Measurements from ENCODE around the gene QRFP.

DNA sequence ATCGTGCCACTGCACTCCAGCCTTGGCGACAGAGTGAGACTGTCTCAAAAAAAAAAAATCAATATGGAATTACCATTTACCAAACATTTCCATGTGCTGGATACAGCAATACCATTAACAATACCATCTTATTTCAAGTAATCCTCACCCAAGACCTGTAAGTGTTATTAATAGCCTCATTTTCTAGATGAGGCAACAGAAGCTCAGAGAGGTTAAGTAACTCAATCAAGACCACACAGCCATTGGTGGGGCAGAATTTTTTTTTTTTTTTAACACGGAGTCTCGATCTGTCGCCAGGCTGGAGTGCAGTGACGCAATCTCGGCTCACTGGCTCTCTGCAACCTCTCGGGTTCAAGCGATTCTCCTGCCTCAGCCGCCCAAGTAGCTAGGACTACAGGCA is 46.1 kb upstream of the QRFP start:
- TF ChIP-seq, protein P1, sequence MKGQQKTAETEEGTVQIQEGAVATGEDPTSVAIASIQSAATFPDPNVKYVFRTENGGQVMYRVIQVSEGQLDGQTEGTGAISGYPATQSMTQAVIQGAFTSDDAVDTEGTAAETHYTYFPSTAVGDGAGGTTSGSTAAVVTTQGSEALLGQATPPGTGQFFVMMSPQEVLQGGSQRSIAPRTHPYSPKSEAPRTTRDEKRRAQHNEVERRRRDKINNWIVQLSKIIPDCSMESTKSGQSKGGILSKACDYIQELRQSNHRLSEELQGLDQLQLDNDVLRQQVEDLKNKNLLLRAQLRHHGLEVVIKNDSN (IDR thresholded peaks at IDR 0.05), result no peak
- TF ChIP-seq, protein P2, sequence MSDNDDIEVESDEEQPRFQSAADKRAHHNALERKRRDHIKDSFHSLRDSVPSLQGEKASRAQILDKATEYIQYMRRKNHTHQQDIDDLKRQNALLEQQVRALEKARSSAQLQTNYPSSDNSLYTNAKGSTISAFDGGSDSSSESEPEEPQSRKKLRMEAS (IDR thresholded peaks at IDR 0.05), result no peak
- TF ChIP-seq YY1 (IDR thresholded peaks at IDR 0.05; ENCODE audit: low read depth) (no peak), TCF12 (IDR thresholded peaks at IDR 0.05; ENCODE audit: low read depth) (no peak), CEBPB (IDR thresholded peaks at IDR 0.05) (no peak), RAD21 (IDR thresholded peaks at IDR 0.05; ENCODE audit: low read depth) (no peak), NFIC (IDR thresholded peaks at IDR 0.05) (no peak), EP300 (IDR thresholded peaks at IDR 0.05; ENCODE audit: borderline replicate concordance) (no peak), TAF1 (IDR thresholded peaks at IDR 0.05; ENCODE audit: low read depth) (no peak), FOXM1 (IDR thresholded peaks at IDR 0.05; ENCODE audit: borderline replicate concordance, low read depth) (no peak), TEAD4 (IDR thresholded peaks at IDR 0.05) (no peak)
- TF ChIP-seq, protein P3, sequence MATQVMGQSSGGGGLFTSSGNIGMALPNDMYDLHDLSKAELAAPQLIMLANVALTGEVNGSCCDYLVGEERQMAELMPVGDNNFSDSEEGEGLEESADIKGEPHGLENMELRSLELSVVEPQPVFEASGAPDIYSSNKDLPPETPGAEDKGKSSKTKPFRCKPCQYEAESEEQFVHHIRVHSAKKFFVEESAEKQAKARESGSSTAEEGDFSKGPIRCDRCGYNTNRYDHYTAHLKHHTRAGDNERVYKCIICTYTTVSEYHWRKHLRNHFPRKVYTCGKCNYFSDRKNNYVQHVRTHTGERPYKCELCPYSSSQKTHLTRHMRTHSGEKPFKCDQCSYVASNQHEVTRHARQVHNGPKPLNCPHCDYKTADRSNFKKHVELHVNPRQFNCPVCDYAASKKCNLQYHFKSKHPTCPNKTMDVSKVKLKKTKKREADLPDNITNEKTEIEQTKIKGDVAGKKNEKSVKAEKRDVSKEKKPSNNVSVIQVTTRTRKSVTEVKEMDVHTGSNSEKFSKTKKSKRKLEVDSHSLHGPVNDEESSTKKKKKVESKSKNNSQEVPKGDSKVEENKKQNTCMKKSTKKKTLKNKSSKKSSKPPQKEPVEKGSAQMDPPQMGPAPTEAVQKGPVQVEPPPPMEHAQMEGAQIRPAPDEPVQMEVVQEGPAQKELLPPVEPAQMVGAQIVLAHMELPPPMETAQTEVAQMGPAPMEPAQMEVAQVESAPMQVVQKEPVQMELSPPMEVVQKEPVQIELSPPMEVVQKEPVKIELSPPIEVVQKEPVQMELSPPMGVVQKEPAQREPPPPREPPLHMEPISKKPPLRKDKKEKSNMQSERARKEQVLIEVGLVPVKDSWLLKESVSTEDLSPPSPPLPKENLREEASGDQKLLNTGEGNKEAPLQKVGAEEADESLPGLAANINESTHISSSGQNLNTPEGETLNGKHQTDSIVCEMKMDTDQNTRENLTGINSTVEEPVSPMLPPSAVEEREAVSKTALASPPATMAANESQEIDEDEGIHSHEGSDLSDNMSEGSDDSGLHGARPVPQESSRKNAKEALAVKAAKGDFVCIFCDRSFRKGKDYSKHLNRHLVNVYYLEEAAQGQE (IDR thresholded peaks at IDR 0.05; ENCODE audit: low read depth), result no peak
